Kidney tubule cell (primary cell): ENCODE measurements around the gene NRCAM.
"Not testable (repeated sequence)": the region's sequence is repeated elsewhere in the genome, so short reads cannot be mapped to it uniquely, and the experiment has no call there.

Experiments used
- DNase-seq: peaks from one replicate; pipeline ENCODE4 v3.0.0-alpha.2; 2018; ENCODE audit warnings: low spot score

The NRCAM gene

GRCh38 chr7:108455998-108456677 lies at the start of gene NRCAM:
Gene NRCAM, minus strand, starts transcription at chr7:108456436. Its CDS starts 216,372 bp downstream, at chr7:108240064.
- DNase-seq, result peak; percentile 70

GRCh38 chr7:108504576-108504975 lies 48.3 kb upstream of the NRCAM start:
- not testable (repeated sequence) for DNase-seq

GRCh38 chr7:108503112-108504026 lies 47.1 kb upstream of the NRCAM start:
- no peak for DNase-seq

- DNase-seq, result no peak
These were observed 43.3 kb upstream of the NRCAM start for GRCh38 chr7:108499566-108499965.

GRCh38 chr7:108498481-108498880 lies 42.2 kb upstream of the NRCAM start:
- no peak for DNase-seq

GRCh38 chr7:108497082-108497725 lies 41.0 kb upstream of the NRCAM start:
- peak; percentile 67 for DNase-seq

GRCh38 chr7:108492742-108493141 lies 36.5 kb upstream of the NRCAM start:
- DNase-seq, result peak; percentile 76

- DNase-seq, result no peak
These were observed 32.7 kb upstream of the NRCAM start for GRCh38 chr7:108488768-108489538.

- DNase-seq, result no peak
These were observed 31.4 kb upstream of the NRCAM start for GRCh38 chr7:108487646-108488045.

- DNase-seq, result no peak
These were observed 30.2 kb upstream of the NRCAM start for GRCh38 chr7:108486291-108486966.

- no peak for DNase-seq
These were observed 27.9 kb upstream of the NRCAM start for GRCh38 chr7:108484137-108484536.

GRCh38 chr7:108480311-108480710 lies 24.1 kb upstream of the NRCAM start:
- peak; percentile 38 for DNase-seq

GRCh38 chr7:108479751-108480150 lies 23.5 kb upstream of the NRCAM start:
- DNase-seq, result no peak

- no peak for DNase-seq
These were observed 22.9 kb upstream of the NRCAM start for GRCh38 chr7:108479118-108479517.

GRCh38 chr7:108468246-108468645 lies 12.0 kb upstream of the NRCAM start:
- DNase-seq, result no peak

GRCh38 chr7:108467391-108467790 lies 11.2 kb upstream of the NRCAM start:
- no peak for DNase-seq

- not testable (repeated sequence) for DNase-seq
These were observed 10.1 kb upstream of the NRCAM start for GRCh38 chr7:108466322-108466721.

GRCh38 chr7:108464743-108465142 lies 8.5 kb upstream of the NRCAM start:
- no peak for DNase-seq

- no peak for DNase-seq
These were observed 7.4 kb upstream of the NRCAM start for GRCh38 chr7:108463613-108464012.

GRCh38 chr7:108461840-108462239 lies 5.6 kb upstream of the NRCAM start:
- DNase-seq, result peak; percentile 64

GRCh38 chr7:108460964-108461363 lies 4.7 kb upstream of the NRCAM start:
- no peak for DNase-seq
